G401.6 (cell line): ENCODE measurements around the gene ZNF789.
"Not testable (repeated sequence)": the region's sequence is repeated elsewhere in the genome, so short reads cannot be mapped to it uniquely, and the experiment has no call there.

Source experiments
- FAIRE-seq: peaks from 2 replicates; lab custom pipeline; 2012; peaks lifted over from hg19 to GRCh38; lab: Jason Lieb, UNC

Gene ZNF789

GRCh38 chr7:99472561-99473314 is at the start of gene ZNF789:
Gene ZNF789 (plus strand): TSS chr7:99472890. CDS start chr7:99476457, 3,567 bp downstream.
- FAIRE-seq, result peak; percentile 99

- FAIRE-seq, result no peak
Observed at GRCh38 chr7:99424932-99425730, 47.6 kb upstream of the ZNF789 start.

GRCh38 chr7:99428972-99429566 is 43.6 kb upstream of the ZNF789 start:
- FAIRE-seq, result no peak

GRCh38 chr7:99429756-99430155 is 42.9 kb upstream of the ZNF789 start:
- no peak for FAIRE-seq

- not testable (repeated sequence) for FAIRE-seq
Observed at GRCh38 chr7:99431756-99432540, 40.7 kb upstream of the ZNF789 start.

GRCh38 chr7:99433158-99433557 is 39.5 kb upstream of the ZNF789 start:
- no peak for FAIRE-seq

GRCh38 chr7:99437946-99438572 is 34.6 kb upstream of the ZNF789 start:
- FAIRE-seq, result no peak

- peak; percentile 88 for FAIRE-seq
Observed at GRCh38 chr7:99438573-99439480, 33.9 kb upstream of the ZNF789 start, which contains the start of the genes CPSF4 and PTCD1. Gene CPSF4 (plus strand): TSS chr7:99438943. CDS start chr7:99439083, 140 bp downstream. Gene PTCD1 (minus strand): TSS chr7:99438798. CDS start chr7:99435242, 3,556 bp downstream.

- no peak for FAIRE-seq
Observed at GRCh38 chr7:99440195-99440594, 32.5 kb upstream of the ZNF789 start.

- FAIRE-seq, result no peak
Observed at GRCh38 chr7:99446096-99446495, 26.6 kb upstream of the ZNF789 start.

- no peak for FAIRE-seq
Observed at GRCh38 chr7:99447943-99448342, 24.7 kb upstream of the ZNF789 start.

GRCh38 chr7:99448855-99449254 is 23.8 kb upstream of the ZNF789 start:
- FAIRE-seq, result no peak

- FAIRE-seq, result no peak
Observed at GRCh38 chr7:99449326-99449725, 23.4 kb upstream of the ZNF789 start.

- FAIRE-seq, result no peak
Observed at GRCh38 chr7:99451936-99452335, 20.8 kb upstream of the ZNF789 start.

GRCh38 chr7:99452541-99452940 is 20.1 kb upstream of the ZNF789 start:
- no peak for FAIRE-seq

GRCh38 chr7:99453105-99453504 is 19.6 kb upstream of the ZNF789 start:
- no peak for FAIRE-seq

GRCh38 chr7:99455874-99456273 is 16.8 kb upstream of the ZNF789 start:
- no peak for FAIRE-seq

GRCh38 chr7:99456288-99456687 is 16.4 kb upstream of the ZNF789 start:
- no peak for FAIRE-seq

- FAIRE-seq, result no peak
Observed at GRCh38 chr7:99457050-99457649, 15.5 kb upstream of the ZNF789 start.
